ENCODE measurements around the gene SLC31A1.

GRCh38 chr9:113231701-113232100 lies 10.4 kb downstream of the SLC31A1 start:
- TF ChIP-seq CTCF (IDR thresholded peaks at IDR 0.05 in 8 of 11, conservative IDR thresholded peaks at IDR 0.05 in 3 of 11) (no peak), POLR2A (IDR thresholded peaks at IDR 0.05) (no peak)
